GM10847 (cell line): Measurements from ENCODE around the gene RTP2.

ENCODE experiments used
- POLR2A ChIP-seq: IDR thresholded peaks from 2 replicates; pipeline ENCODE4 v1.6.1; 2011; ENCODE audit not compliant: insufficient read length; ENCODE audit errors: extremely low read depth

RTP2 gene

DNA sequence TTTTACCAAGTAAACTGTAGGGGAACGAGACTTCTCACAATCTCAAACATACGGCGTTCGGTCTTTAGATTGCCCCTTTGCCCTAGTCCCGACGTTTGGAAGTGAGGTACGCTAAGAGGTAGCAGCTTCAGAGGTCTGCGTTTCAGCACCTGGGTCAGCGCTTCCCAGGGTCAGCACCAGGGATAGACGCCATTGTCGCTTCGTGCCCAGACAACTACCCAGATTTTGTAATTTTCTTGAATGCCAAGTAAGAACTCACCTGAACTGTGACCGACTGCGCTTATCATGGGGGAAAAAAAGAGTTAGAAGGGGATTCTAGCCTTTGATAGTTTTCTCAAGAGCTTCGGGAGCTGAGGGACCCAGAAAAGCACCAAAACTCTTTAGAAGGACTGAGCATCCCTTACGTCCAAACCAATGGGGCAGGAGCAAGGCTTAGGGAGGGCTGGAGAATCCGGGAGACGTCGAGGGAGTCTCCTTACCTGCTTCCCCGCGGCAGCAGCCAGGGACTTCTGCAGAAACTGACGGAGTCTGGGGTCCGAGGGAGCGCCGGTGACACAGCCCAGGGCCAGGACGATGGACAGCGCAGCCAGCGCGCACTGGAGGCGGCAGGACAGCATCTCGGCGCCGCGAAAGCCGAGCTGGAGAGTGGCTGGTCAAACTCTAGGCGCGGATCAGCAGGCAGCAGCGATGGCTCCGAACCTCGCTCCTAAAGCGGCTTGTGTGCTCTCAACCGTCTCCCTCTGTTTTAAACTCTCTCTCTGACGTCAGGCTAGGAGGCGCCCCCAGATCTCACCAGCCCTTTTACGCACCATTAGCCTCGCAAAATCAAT is 32.5 kb downstream of the RTP2 start, which contains the start of gene SST:
Gene SST, minus strand, starts transcription at position 720 of the 830 bp plus-strand sequence. Its CDS starts 103 bp downstream, at position 617.
- no peak for TF ChIP-seq POLR2A

GRCh38 chr3:187667526-187667925 is 34.8 kb downstream of the RTP2 start:
- TF ChIP-seq POLR2A = no peak

GRCh38 chr3:187665764-187666402 is 36.5 kb downstream of the RTP2 start:
- no peak for TF ChIP-seq POLR2A

GRCh38 chr3:187665010-187665409 is 37.3 kb downstream of the RTP2 start:
- no peak for TF ChIP-seq POLR2A

DNA sequence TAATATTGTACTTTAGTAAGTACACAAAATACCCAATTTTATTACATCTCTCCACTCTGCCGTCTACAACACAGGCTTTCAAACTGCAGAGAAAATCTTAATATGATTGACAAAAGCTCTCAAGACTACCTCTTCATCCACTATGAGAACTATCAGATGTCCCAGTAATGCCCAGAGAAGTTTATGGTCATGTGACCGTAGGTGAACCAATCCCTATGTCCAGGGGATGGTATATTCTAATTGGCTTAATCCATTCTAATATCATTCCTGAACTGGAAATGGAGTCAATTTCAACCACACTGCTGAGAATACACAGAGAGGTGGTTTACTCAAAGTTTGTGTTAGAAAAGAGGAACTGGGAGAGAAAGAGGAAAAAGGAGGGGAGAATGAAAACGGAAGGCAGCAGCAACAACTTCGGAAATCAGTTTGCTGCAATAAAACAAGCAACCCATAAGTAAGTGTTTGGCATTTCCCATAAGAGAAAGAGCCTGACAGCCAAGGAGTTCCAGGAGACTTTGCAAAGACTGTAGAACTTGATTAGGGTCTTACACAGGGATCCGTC is 39.4 kb downstream of the RTP2 start:
- TF ChIP-seq POLR2A = no peak

- no peak for TF ChIP-seq POLR2A
Measured at GRCh38 chr3:187661267-187661666, 41.1 kb downstream of the RTP2 start.

DNA sequence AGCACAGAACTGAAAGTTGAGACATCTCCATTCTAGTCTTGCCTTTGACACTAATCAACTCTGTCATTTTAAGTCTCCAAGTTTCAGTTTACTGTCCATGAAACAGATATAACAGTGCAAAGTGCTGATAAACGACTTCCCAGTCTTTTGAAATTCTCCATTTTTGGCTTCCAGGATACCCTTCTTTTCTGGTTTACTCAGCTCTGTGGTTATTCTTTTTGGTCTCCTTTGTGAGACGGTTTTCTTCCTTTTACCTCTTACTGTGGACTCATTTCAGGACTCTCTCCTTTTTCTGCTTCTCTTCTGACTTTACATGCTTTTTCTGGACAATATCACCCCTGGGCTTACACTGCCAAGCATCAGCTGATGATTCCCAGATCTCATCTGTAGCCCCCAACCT is 51.1 kb downstream of the RTP2 start:
- TF ChIP-seq POLR2A = no peak
